Upper lobe of left lung (tissue), 4 donors: ENCODE data around the gene PEX5L.

Experiments used
- CTCF ChIP-seq, 6 experiments: fragments of 450-650 bp in 4 of 6; fragments of 200-600 bp in 2 of 6; sonication (generic) in 2 of 6; IDR thresholded peaks; one replicate each; pipeline ENCODE4 v1.5.1; 2016 to 2019; ENCODE audit warnings: antibody characterized with exemption in 6 of 6
- POLR2A ChIP-seq, 4 donors: fragments of 450-650 bp; IDR thresholded peaks; one replicate each; pipeline ENCODE4 v1.5.1; 2016 to 2017; ENCODE audit warnings: antibody characterized with exemption in 4 of 4, mild to moderate bottlenecking in 2 of 4
- POLR2AphosphoS5 ChIP-seq, 2 donors: sonication (generic); formaldehyde crosslinking; IDR thresholded peaks; one replicate each; pipeline ENCODE4 v1.5.1; 2017; ENCODE audit warnings: antibody characterized with exemption in 2 of 2

GRCh38 chr3:179868715-179869114 is 168.0 kb downstream of the PEX5L start:
- TF ChIP-seq CTCF (IDR thresholded peaks at IDR 0.05) (no peak), POLR2A (IDR thresholded peaks at IDR 0.05) (no peak), POLR2AphosphoS5 (IDR thresholded peaks at IDR 0.05) (no peak)
